HCT116 (cell line): Measurements from ENCODE around the gene SYNE1. TPM values are rescaled to one million over a fixed set of nuclear protein-coding genes. Genes with fewer than 3 reads are reported as not detected.

Experiments used
- POLR2A ChIP-seq: IDR thresholded peaks from 2 replicates; pipeline ENCODE4 v1.7.0; 2011; ENCODE audit warnings: borderline replicate concordance; ENCODE audit not compliant: insufficient read depth, insufficient read length; ENCODE audit errors: extremely low read depth
- TCF7L2 ChIP-seq: IDR thresholded peaks from 2 replicates; pipeline ENCODE4 v1.7.0; 2011; ENCODE audit warnings: borderline replicate concordance, inconsistent platforms; ENCODE audit not compliant: insufficient read depth, insufficient read length; ENCODE audit errors: extremely low read depth
- total RNA-seq: library from RNA; stranded (reverse); gene quantifications from one replicate; pipeline ENCODE4 v1.2.1, GENCODE V29; 2021; ENCODE audit not compliant: unreplicated experiment
- TF ChIP-seq, protein P1 (sequence below): IDR thresholded peaks from 2 replicates; pipeline ENCODE4 v1.6.1; 2012; ENCODE audit warnings: low read depth
- TF ChIP-seq, protein P2 (sequence below), 3 experiments: fragments of 200-600 bp in 1 of 3; sonication (generic) in 1 of 3; IDR thresholded peaks in 2 of 3; conservative IDR thresholded peaks in 1 of 3; 2 replicates each; pipeline ENCODE4 v1.5.1; 2012 to 2017; ENCODE audit warnings: low read depth in 2 of 3, low read length in 2 of 3, antibody characterized with exemption in 1 of 3, borderline replicate concordance in 1 of 3, control low read depth in 1 of 3, mild to moderate bottlenecking in 1 of 3, mixed read lengths in 1 of 3, mixed run types in 1 of 3, moderate library complexity in 1 of 3; ENCODE audit not compliant: insufficient read depth in 1 of 3
- TF ChIP-seq, protein P3 (sequence below): IDR thresholded peaks from 2 replicates; pipeline ENCODE4 v1.6.1; 2011; ENCODE audit warnings: mild to moderate bottlenecking, low read length, moderate library complexity; ENCODE audit not compliant: insufficient replicate concordance; ENCODE audit errors: extremely low read depth

SYNE1 gene
- total RNA-seq, 1 experiment from 2014 or later = 5.4 TPM

DNA sequence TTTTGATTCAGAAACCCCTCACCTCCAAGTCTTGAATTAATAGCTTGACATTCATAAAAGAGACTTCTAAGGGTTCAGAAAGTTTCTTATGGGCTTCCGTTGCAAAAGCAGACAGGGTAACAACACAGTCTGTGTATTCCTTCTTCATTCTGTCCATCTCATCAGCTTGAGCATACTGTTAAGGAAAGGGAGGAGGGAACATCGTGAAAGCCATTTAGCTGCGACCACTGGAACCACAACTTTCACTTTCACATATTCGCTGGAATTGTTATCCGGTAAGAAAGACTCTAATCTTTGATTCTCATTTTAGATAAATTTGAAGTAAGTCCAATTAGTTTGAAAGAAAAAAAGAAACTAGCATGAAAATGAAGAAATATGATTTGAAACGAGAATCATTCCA is 174.4 kb downstream of the SYNE1 start (continued):
- TF ChIP-seq, protein P1, sequence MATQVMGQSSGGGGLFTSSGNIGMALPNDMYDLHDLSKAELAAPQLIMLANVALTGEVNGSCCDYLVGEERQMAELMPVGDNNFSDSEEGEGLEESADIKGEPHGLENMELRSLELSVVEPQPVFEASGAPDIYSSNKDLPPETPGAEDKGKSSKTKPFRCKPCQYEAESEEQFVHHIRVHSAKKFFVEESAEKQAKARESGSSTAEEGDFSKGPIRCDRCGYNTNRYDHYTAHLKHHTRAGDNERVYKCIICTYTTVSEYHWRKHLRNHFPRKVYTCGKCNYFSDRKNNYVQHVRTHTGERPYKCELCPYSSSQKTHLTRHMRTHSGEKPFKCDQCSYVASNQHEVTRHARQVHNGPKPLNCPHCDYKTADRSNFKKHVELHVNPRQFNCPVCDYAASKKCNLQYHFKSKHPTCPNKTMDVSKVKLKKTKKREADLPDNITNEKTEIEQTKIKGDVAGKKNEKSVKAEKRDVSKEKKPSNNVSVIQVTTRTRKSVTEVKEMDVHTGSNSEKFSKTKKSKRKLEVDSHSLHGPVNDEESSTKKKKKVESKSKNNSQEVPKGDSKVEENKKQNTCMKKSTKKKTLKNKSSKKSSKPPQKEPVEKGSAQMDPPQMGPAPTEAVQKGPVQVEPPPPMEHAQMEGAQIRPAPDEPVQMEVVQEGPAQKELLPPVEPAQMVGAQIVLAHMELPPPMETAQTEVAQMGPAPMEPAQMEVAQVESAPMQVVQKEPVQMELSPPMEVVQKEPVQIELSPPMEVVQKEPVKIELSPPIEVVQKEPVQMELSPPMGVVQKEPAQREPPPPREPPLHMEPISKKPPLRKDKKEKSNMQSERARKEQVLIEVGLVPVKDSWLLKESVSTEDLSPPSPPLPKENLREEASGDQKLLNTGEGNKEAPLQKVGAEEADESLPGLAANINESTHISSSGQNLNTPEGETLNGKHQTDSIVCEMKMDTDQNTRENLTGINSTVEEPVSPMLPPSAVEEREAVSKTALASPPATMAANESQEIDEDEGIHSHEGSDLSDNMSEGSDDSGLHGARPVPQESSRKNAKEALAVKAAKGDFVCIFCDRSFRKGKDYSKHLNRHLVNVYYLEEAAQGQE = no peak
- TF ChIP-seq, protein P2, sequence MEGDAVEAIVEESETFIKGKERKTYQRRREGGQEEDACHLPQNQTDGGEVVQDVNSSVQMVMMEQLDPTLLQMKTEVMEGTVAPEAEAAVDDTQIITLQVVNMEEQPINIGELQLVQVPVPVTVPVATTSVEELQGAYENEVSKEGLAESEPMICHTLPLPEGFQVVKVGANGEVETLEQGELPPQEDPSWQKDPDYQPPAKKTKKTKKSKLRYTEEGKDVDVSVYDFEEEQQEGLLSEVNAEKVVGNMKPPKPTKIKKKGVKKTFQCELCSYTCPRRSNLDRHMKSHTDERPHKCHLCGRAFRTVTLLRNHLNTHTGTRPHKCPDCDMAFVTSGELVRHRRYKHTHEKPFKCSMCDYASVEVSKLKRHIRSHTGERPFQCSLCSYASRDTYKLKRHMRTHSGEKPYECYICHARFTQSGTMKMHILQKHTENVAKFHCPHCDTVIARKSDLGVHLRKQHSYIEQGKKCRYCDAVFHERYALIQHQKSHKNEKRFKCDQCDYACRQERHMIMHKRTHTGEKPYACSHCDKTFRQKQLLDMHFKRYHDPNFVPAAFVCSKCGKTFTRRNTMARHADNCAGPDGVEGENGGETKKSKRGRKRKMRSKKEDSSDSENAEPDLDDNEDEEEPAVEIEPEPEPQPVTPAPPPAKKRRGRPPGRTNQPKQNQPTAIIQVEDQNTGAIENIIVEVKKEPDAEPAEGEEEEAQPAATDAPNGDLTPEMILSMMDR (IDR thresholded peaks at IDR 0.05 in 2 of 3, conservative IDR thresholded peaks at IDR 0.05 in 1 of 3; ENCODE audit: borderline replicate concordance in 1 of 3, insufficient read depth in 1 of 3, low read depth in 2 of 3, low read length in 2 of 3) = no peak
- TF ChIP-seq, protein P3, sequence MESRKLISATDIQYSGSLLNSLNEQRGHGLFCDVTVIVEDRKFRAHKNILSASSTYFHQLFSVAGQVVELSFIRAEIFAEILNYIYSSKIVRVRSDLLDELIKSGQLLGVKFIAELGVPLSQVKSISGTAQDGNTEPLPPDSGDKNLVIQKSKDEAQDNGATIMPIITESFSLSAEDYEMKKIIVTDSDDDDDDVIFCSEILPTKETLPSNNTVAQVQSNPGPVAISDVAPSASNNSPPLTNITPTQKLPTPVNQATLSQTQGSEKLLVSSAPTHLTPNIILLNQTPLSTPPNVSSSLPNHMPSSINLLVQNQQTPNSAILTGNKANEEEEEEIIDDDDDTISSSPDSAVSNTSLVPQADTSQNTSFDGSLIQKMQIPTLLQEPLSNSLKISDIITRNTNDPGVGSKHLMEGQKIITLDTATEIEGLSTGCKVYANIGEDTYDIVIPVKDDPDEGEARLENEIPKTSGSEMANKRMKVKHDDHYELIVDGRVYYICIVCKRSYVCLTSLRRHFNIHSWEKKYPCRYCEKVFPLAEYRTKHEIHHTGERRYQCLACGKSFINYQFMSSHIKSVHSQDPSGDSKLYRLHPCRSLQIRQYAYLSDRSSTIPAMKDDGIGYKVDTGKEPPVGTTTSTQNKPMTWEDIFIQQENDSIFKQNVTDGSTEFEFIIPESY = no peak
- TF ChIP-seq POLR2A (no peak), TCF7L2 (no peak)
